ENCODE data around the gene SH3RF3.

- TF ChIP-seq REST (IDR thresholded peaks at IDR 0.05; ENCODE audit: insufficient read depth in 1 of 2, low read depth in 2 of 2, low read length in 2 of 2): no peak
- TF ChIP-seq POLR2AphosphoS5 (IDR thresholded peaks at IDR 0.05; ENCODE audit: low read depth, low read length): no peak
- TF ChIP-seq TAF1 (IDR thresholded peaks at IDR 0.05; ENCODE audit: borderline replicate concordance, insufficient read depth, low read length): no peak
- no peak for TF ChIP-seq SIN3A (IDR thresholded peaks at IDR 0.05; ENCODE audit: borderline replicate concordance, insufficient read depth, low read length)
- no peak for TF ChIP-seq FOXP2 (optimal IDR thresholded peaks at IDR 0.05; ENCODE audit: borderline replicate concordance, extremely low read depth, extremely low read length, insufficient read depth)
These were observed 1.7 kb downstream of the SH3RF3 start for GRCh38 chr2:109130723-109130995.
